Astrocyte (in vitro differentiated cells and primary cell): Measurements from ENCODE around the gene IMMP2L. TPM values are rescaled to one million over a fixed set of nuclear protein-coding genes. Genes with fewer than 3 reads are reported as not detected.

Experiments used
- DNase-seq: peaks from one replicate; pipeline ENCODE4 v3.0.0-alpha.2; 2010; ENCODE audit warnings: low read depth
- FAIRE-seq: peaks from 2 replicates; lab custom pipeline; 2011; peaks lifted over from hg19 to GRCh38; lab: Jason Lieb, UNC
- H2AFZ ChIP-seq: 2 replicates; pipeline ENCODE4 v1.6.0; 2012; ENCODE audit warnings: low read depth, low read length, inconsistent platforms
- H3K27ac ChIP-seq: 2 replicates; pipeline ENCODE4 v1.5.1; 2011; ENCODE audit warnings: low read depth, low read length, inconsistent platforms
- H3K27me3 ChIP-seq: 2 replicates; pipeline ENCODE4 v1.6.0; 2011; ENCODE audit warnings: low read length, inconsistent platforms; ENCODE audit not compliant: insufficient read depth
- H3K36me3 ChIP-seq: 2 replicates; pipeline ENCODE4 v1.5.1; 2011; ENCODE audit warnings: low read length, inconsistent platforms; ENCODE audit not compliant: insufficient read depth
- H3K4me1 ChIP-seq: 2 replicates; pipeline ENCODE4 v1.5.1; 2011; ENCODE audit warnings: low read length, inconsistent platforms; ENCODE audit not compliant: insufficient read depth
- H3K4me2 ChIP-seq: 2 replicates; pipeline ENCODE4 v1.6.0; 2012; ENCODE audit warnings: low read length, inconsistent platforms
- H3K4me3 ChIP-seq: 2 replicates; pipeline ENCODE4 v1.5.1; 2011; ENCODE audit warnings: low read depth, mild to moderate bottlenecking, low read length, inconsistent platforms; ENCODE audit not compliant: insufficient read depth
- H3K79me2 ChIP-seq: 2 replicates; pipeline ENCODE4 v1.6.0; 2012; ENCODE audit warnings: mild to moderate bottlenecking, low read length, inconsistent platforms; ENCODE audit not compliant: insufficient read depth
- H3K9ac ChIP-seq: 2 replicates; pipeline ENCODE4 v1.6.0; 2012; ENCODE audit warnings: mild to moderate bottlenecking, low read length, inconsistent platforms
- H3K9me3 ChIP-seq: 2 replicates; pipeline ENCODE4 v1.5.1; 2012; ENCODE audit warnings: low read depth, mild to moderate bottlenecking, low read length, inconsistent platforms; ENCODE audit not compliant: insufficient read depth
- H4K20me1 ChIP-seq: 2 replicates; pipeline ENCODE4 v1.6.0; 2012; ENCODE audit warnings: low read length, inconsistent platforms; ENCODE audit not compliant: insufficient read depth
- H3K27ac Mint-ChIP-seq: one replicate; pipeline ENCODE4 v1.8.0; 2021; ENCODE audit warnings: mild to moderate bottlenecking, mixed read lengths; ENCODE audit not compliant: unreplicated experiment
- H3K27me3 Mint-ChIP-seq: one replicate; pipeline ENCODE4 v1.8.0; 2021; ENCODE audit warnings: low read depth, mixed read lengths; ENCODE audit not compliant: unreplicated experiment
- H3K36me3 Mint-ChIP-seq: one replicate; pipeline ENCODE4 v1.8.0; 2021; ENCODE audit warnings: low read depth, mixed read lengths; ENCODE audit not compliant: unreplicated experiment
- H3K4me1 Mint-ChIP-seq: one replicate; pipeline ENCODE4 v1.8.0; 2021; ENCODE audit warnings: low read depth, mixed read lengths; ENCODE audit not compliant: unreplicated experiment
- H3K4me3 Mint-ChIP-seq: one replicate; pipeline ENCODE4 v1.8.0; 2021; ENCODE audit warnings: mild to moderate bottlenecking, moderate library complexity, mixed read lengths; ENCODE audit not compliant: unreplicated experiment
- H3K9me3 Mint-ChIP-seq: one replicate; pipeline ENCODE4 v1.8.0; 2021; ENCODE audit warnings: mild to moderate bottlenecking, mixed read lengths; ENCODE audit not compliant: unreplicated experiment
- CTCF ChIP-seq: IDR thresholded peaks from 2 replicates; pipeline ENCODE4 v1.5.1; 2011; ENCODE audit warnings: low read depth, mild to moderate bottlenecking, inconsistent platforms, low read length, moderate library complexity; ENCODE audit not compliant: insufficient read depth
- EZH2 ChIP-seq: IDR thresholded peaks from 2 replicates; pipeline ENCODE4 v1.6.1; 2012; ENCODE audit warnings: mild to moderate bottlenecking, low read length, inconsistent platforms; ENCODE audit not compliant: insufficient read depth
- total RNA-seq: library from RNA; stranded (reverse); gene quantifications from 2 replicates; pipeline ENCODE4 v1.2.1, GENCODE V29; 2021

The IMMP2L gene
- total RNA-seq, 1 donor from 2014 or later: 13.8 TPM

GRCh38 chr7:111077001-111077400 is 485.3 kb downstream of the IMMP2L start:
- Histone ChIP-seq H3K9ac (no peak overlapping the region), H3K79me2 (no peaks in the 10 kb centered on the region), H3K36me3 (no peaks in the 10 kb centered on the region), H3K9me3 (no peaks in the 10 kb centered on the region), H4K20me1 (no peaks in the 10 kb centered on the region), H3K4me2 (no peak overlapping the region), H3K27ac (peak overlapping the region; percentile 43), H3K4me1 (peaks cover 19% of the 10 kb centered on the region), H3K27me3 (no peaks in the 10 kb centered on the region), H3K4me3 (no peak overlapping the region), H2AFZ (no peak overlapping the region)
- Mint-ChIP-seq H3K27ac (no peak overlapping the region), H3K4me1 (peaks cover 40% of the 10 kb centered on the region), H3K4me3 (no peak overlapping the region), H3K27me3 (no peaks in the 10 kb centered on the region), H3K36me3 (no peaks in the 10 kb centered on the region), H3K9me3 (no peaks in the 10 kb centered on the region)
- FAIRE-seq: no peak
- DNase-seq: no peak
- TF ChIP-seq CTCF (no peak), EZH2 (no peak)

- no peak overlapping the region for H2AFZ ChIP-seq
- Mint-ChIP-seq H3K4me3 (no peak overlapping the region), H3K27me3 (no peaks in the 10 kb centered on the region), H3K4me1 (peaks cover 39% of the 10 kb centered on the region), H3K9me3 (no peaks in the 10 kb centered on the region), H3K27ac (no peak overlapping the region), H3K36me3 (no peaks in the 10 kb centered on the region)
- no peak overlapping the region for H3K4me3 ChIP-seq
- H3K27me3 ChIP-seq: no peaks in the 10 kb centered on the region
- H3K27ac ChIP-seq: peak overlapping the region; percentile 21
- no peaks in the 10 kb centered on the region for H3K9me3 ChIP-seq
- no peaks in the 10 kb centered on the region for H3K79me2 ChIP-seq
- no peaks in the 10 kb centered on the region for H4K20me1 ChIP-seq
- no peaks in the 10 kb centered on the region for H3K36me3 ChIP-seq
- peaks cover 11% of the 10 kb centered on the region for H3K4me1 ChIP-seq
- FAIRE-seq: peak; percentile 84
- H3K4me2 ChIP-seq: peak overlapping the region; percentile 19
- peak; percentile 97 for DNase-seq
- TF ChIP-seq EZH2 (no peak), CTCF (no peak)
- H3K9ac ChIP-seq: no peak overlapping the region
These were observed 486.1 kb downstream of the IMMP2L start for GRCh38 chr7:111076205-111076604.

- no peaks in the 10 kb centered on the region for H3K36me3 Mint-ChIP-seq
- DNase-seq (no peak), FAIRE-seq (no peak)
- H3K27ac ChIP-seq: no peak overlapping the region
- H3K4me3 ChIP-seq: no peak overlapping the region
- TF ChIP-seq CTCF: no peak
- no peak for TF ChIP-seq EZH2
- no peaks in the 10 kb centered on the region for H4K20me1 ChIP-seq
- no peak overlapping the region for H2AFZ ChIP-seq
- no peak overlapping the region for H3K4me3 Mint-ChIP-seq
- no peaks in the 10 kb centered on the region for H3K27me3 Mint-ChIP-seq
- no peak overlapping the region for H3K4me2 ChIP-seq
- no peaks in the 10 kb centered on the region for H3K36me3 ChIP-seq
- peaks cover 11% of the 10 kb centered on the region for H3K4me1 ChIP-seq
- H3K9me3 Mint-ChIP-seq: no peaks in the 10 kb centered on the region
- no peaks in the 10 kb centered on the region for H3K27me3 ChIP-seq
- H3K79me2 ChIP-seq: no peaks in the 10 kb centered on the region
- peaks cover 39% of the 10 kb centered on the region for H3K4me1 Mint-ChIP-seq
- H3K9me3 ChIP-seq: no peaks in the 10 kb centered on the region
- no peak overlapping the region for H3K27ac Mint-ChIP-seq
- H3K9ac ChIP-seq: no peak overlapping the region
These were observed 486.8 kb downstream of the IMMP2L start for GRCh38 chr7:111075498-111075897.
